Kasumi-1 (cell line): Measurements from ENCODE around the gene CCDC81.
A peak's percentile ranks its signal among the peaks of the same experiment; 100 is the strongest.
"Not testable (repeated sequence)": the region's sequence is repeated elsewhere in the genome, so short reads cannot be mapped to it uniquely, and the experiment has no call there.

Source experiments
- DNase-seq, 2 experiments: peaks; one replicate each; lab custom pipeline; 2025; lab: John Stamatoyannopoulos, UW

The CCDC81 gene

GRCh38 chr11:86374586-86374985, at the start of gene CCDC81:
Gene CCDC81, plus strand, starts transcription at chr11:86374887. Its CDS starts 277 bp downstream, at chr11:86375164.
- DNase-seq = no peak

GRCh38 chr11:86335131-86335767, 39.4 kb upstream of the CCDC81 start:
- no peak for DNase-seq

GRCh38 chr11:86337227-86337626, 37.5 kb upstream of the CCDC81 start:
- no peak for DNase-seq

- DNase-seq = no peak
Observed at GRCh38 chr11:86341382-86341781, 33.3 kb upstream of the CCDC81 start.

GRCh38 chr11:86346513-86346912, 28.2 kb upstream of the CCDC81 start:
- DNase-seq = no peak

- DNase-seq = no peak
Observed at GRCh38 chr11:86355256-86355655, 19.4 kb upstream of the CCDC81 start.

- not testable (repeated sequence) for DNase-seq
Observed at GRCh38 chr11:86357412-86357811, 17.3 kb upstream of the CCDC81 start.

- no peak for DNase-seq
Observed at GRCh38 chr11:86358720-86359119, 16.0 kb upstream of the CCDC81 start.

- peak in 1 of 2 experiments; percentile 8 for DNase-seq
Observed at GRCh38 chr11:86360775-86361395, 13.8 kb upstream of the CCDC81 start.

GRCh38 chr11:86363424-86363823, 11.3 kb upstream of the CCDC81 start:
- DNase-seq = no peak

GRCh38 chr11:86365546-86365945, 9.1 kb upstream of the CCDC81 start:
- DNase-seq = no peak

GRCh38 chr11:86369668-86370067, 5.0 kb upstream of the CCDC81 start:
- DNase-seq = no peak

- no peak for DNase-seq
Observed at GRCh38 chr11:86370171-86370570, 4.5 kb upstream of the CCDC81 start.

- peak in 1 of 2 experiments; percentile 35 for DNase-seq
Observed at GRCh38 chr11:86370922-86371594, 3.6 kb upstream of the CCDC81 start.

GRCh38 chr11:86372041-86372440, 2.6 kb upstream of the CCDC81 start:
- DNase-seq = no peak

- DNase-seq = no peak
Observed at GRCh38 chr11:86372586-86372985, 2.1 kb upstream of the CCDC81 start.

- DNase-seq = no peak
Observed at GRCh38 chr11:86374069-86374468, 618 bp upstream of the CCDC81 start.

- DNase-seq = no peak
Observed at GRCh38 chr11:86377972-86378371, 3.3 kb downstream of the CCDC81 start.

- no peak for DNase-seq
Observed at GRCh38 chr11:86380295-86381059, 5.8 kb downstream of the CCDC81 start.

GRCh38 chr11:86383041-86383955, 8.6 kb downstream of the CCDC81 start:
- DNase-seq = no peak

- no peak for DNase-seq
Observed at GRCh38 chr11:86386283-86386682, 11.6 kb downstream of the CCDC81 start.
